DMS114 treated with DMSO at 0.1 percent for 48 hours (cell line): ENCODE results near the gene PSAP.

Experiments
- DNase-seq: peaks from one replicate; lab custom pipeline; 2025; ENCODE audit not compliant: unreplicated experiment; lab: John Stamatoyannopoulos, UW

Gene PSAP

GRCh38 chr10:71845410-71846405 is 5.3 kb downstream of the PSAP start:
- DNase-seq = no peak

- DNase-seq = no peak
These were observed 6.4 kb downstream of the PSAP start for GRCh38 chr10:71844695-71845094.

- DNase-seq = no peak
These were observed 7.0 kb downstream of the PSAP start for GRCh38 chr10:71844084-71844483.

GRCh38 chr10:71842856-71843686 is 8.0 kb downstream of the PSAP start:
- no peak for DNase-seq

GRCh38 chr10:71842422-71842821 is 8.6 kb downstream of the PSAP start:
- DNase-seq = no peak

DNA sequence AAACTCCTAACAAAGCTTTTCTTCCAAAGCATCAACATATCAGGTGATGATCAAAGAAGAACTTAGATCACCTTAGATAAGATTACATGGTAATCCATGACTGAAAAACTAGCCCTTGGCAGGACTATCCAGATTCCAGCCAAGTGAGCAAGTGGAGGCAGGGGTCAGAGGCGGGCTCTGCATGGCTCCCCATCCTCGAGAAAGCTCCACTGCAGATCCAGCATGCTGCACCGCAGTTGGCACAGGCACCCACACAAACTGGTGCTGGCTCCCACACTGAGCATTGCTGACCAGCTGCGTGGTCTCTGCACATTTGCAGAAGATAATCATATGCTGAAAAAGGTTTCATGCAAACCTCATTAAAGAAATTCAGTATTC is 10.1 kb downstream of the PSAP start:
- no peak for DNase-seq

GRCh38 chr10:71840177-71840957 is 10.7 kb downstream of the PSAP start:
- peak; percentile 54 for DNase-seq

GRCh38 chr10:71838264-71839211 is 12.5 kb downstream of the PSAP start:
- DNase-seq = no peak

- no peak for DNase-seq
These were observed 13.8 kb downstream of the PSAP start for GRCh38 chr10:71837098-71837827.

- no peak for DNase-seq
These were observed 14.5 kb downstream of the PSAP start for GRCh38 chr10:71836596-71836974.

- no peak for DNase-seq
These were observed 15.1 kb downstream of the PSAP start for GRCh38 chr10:71835671-71836595.

DNA sequence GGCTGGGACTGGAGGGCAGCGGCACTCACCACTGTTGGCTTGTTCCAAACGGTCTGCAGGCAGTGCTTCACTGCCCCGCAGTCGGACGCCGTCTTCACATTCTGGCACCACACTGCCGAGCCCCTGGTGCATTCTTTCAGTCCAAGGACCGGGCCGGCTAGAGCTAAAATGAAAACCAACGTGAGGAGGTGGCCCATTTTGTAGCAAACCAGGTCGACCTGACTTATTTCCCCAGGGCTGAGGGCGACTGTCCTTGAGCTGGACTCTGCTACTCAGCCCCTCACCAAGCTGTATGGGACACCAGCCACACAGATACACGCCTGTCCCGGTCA is 16.7 kb downstream of the PSAP start:
- DNase-seq = no peak

- no peak for DNase-seq
These were observed 17.4 kb downstream of the PSAP start for GRCh38 chr10:71833451-71834342.

- DNase-seq = no peak
These were observed 18.1 kb downstream of the PSAP start for GRCh38 chr10:71832967-71833366.

GRCh38 chr10:71831646-71832552 is 19.2 kb downstream of the PSAP start:
- no peak for DNase-seq

DNA sequence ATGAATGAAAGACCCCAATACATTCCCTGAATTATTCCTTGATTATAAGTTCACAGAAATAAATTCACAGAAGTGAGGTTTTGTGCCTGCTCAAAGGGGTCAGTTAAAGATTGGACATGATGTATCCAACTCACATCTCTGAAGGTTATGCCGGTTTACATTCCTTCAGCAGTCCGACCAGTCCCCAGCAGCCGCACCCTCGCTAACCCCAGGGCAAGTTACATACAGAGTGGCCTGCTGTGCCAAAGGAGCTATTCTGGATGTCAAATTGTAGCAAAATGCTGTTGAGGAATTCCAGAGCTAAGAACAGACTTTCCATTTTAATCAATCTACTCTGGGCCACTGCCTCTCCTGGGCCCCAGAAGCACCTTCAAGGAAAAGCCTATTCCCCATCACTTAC is 20.3 kb downstream of the PSAP start:
- DNase-seq = no peak
